ENCODE measurements around the gene GPR162.
"Not testable (repeated sequence)": the region's sequence is repeated elsewhere in the genome, so short reads cannot be mapped to it uniquely, and the experiment has no call there.

Gene GPR162

GRCh38 chr12:6854036-6854435, 32.4 kb downstream of the GPR162 start:
- no peak for DNase-seq (ENCODE audit: low spot score)

- DNase-seq (ENCODE audit: low spot score): no peak
These were observed 33.7 kb downstream of the GPR162 start for GRCh38 chr12:6855322-6855721.

DNA sequence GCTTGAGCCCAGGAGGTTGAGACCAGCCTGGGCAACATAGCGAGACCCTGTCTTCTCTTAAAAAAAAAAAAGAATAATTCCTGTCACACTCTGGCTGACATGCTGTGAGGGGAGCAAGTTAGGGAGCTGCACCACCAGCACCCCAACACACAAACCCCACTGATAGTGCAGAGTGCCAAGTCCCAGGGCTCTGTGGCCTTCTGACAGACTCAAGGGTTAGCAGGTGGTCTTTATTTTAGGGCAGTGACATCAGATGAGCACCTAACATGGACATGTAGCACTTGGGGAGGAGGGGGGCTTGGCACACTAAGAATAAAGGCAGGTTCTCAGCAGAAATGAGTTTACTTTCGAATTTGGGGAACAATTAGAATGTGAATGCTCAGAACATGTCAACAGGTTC, 37.2 kb downstream of the GPR162 start:
- no peak for DNase-seq (ENCODE audit: low spot score)

GRCh38 chr12:6860116-6860515, 38.5 kb downstream of the GPR162 start:
- DNase-seq (ENCODE audit: low spot score): no peak

DNA sequence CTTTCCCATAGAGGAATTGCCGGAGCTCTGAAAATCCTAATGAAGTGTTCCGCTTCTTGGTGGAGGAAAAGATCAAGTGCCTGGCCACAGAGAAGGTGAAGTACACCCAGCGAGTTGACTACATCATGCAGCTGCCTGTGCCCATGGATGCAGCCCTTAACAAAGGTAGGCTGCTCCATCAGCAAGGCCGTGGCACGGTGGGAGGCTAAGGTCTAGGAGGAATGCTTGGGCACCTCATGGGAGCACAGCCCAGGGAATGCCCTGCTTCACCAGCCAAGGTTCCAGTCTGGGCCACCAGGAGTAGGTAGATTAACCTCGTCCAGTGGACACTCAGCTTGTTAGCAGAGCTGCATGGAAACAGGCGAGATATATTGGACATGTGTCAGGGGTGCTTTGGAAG, 39.3 kb downstream of the GPR162 start:
- DNase-seq (ENCODE audit: low spot score): no peak

GRCh38 chr12:6861391-6861790, 39.8 kb downstream of the GPR162 start:
- no peak for DNase-seq (ENCODE audit: low spot score)

DNA sequence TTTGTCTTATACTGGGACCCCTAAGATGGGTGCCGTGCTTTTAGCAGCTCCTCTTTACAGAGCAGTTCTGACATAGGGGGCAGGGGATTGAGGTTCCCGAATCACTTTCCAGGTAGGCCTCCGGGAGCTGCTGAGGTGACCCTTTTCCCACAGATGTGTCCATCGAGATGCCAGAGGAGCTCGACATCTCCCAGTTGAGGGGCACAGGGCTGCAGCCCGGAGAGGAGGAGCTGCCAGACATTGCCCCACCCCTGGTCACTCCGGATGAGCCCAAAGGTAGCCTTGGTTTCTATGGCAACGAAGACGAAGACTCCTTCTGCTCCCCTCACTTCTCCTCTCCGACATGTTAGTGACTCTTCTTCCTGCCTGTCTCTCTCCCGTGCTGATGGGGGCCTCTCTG, 41.4 kb downstream of the GPR162 start:
- DNase-seq (ENCODE audit: low spot score): no peak

DNA sequence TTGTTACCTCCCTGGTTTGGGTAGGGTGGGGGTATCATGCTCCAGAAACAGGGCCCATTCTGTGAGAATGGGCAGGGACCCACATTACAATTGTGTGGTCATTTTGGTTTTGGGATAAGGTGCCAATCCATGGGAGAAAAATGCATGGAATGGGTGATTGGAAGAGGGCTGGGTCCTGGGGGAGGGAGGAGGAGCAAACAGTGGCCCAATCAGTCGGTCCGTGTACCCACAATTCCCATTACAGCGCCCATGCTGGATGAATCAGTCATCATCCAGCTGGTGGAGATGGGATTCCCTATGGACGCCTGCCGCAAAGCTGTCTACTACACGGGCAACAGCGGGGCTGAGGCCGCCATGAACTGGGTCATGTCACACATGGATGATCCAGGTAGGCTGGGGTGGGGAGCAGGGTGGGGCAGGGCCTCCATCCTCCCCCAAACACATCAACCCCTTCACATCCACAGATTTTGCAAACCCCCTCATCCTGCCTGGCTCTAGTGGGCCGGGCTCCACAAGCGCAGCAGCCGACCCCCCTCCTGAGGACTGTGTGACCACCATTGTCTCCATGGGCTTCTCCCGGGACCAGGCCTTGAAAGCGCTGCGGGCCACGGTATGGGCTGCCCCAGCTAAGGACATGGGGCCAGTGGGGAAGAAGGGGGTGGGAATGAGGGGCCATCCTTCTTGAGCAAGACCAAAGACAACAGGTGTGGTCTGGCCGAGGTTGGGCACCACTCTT, 42.1 kb downstream of the GPR162 start:
- DNase-seq (ENCODE audit: low spot score): no peak

- DNase-seq (ENCODE audit: low spot score): not testable (repeated sequence)
These were observed 43.7 kb downstream of the GPR162 start for GRCh38 chr12:6865307-6865706.

GRCh38 chr12:6866163-6866919, 44.7 kb downstream of the GPR162 start:
- no peak for DNase-seq (ENCODE audit: low spot score)

DNA sequence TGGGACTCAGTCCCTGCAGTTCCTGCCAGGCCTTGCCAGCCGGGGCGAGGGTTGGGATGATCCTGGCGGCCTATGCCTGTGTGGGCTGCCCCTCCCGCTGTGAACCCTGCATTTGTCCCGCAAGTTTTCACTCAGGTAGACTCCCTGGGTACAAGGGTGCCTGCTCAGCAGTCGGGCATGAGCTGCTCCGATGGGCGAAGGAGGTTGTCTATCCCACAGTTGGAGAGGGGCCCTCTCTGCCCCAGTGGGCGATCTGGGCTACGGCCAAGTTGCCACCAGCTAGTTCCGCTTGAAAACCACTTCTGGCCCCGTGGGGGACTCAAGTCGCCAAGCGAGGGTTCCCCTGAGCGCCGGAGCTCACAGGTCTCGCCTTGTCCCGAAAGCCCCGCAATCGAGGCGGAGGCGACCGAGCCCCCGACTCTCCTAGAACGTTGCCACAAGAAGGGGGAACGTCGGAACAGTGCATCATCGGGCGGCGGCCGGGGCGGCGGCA, 45.3 kb downstream of the GPR162 start:
- no peak for DNase-seq (ENCODE audit: low spot score)

DNA sequence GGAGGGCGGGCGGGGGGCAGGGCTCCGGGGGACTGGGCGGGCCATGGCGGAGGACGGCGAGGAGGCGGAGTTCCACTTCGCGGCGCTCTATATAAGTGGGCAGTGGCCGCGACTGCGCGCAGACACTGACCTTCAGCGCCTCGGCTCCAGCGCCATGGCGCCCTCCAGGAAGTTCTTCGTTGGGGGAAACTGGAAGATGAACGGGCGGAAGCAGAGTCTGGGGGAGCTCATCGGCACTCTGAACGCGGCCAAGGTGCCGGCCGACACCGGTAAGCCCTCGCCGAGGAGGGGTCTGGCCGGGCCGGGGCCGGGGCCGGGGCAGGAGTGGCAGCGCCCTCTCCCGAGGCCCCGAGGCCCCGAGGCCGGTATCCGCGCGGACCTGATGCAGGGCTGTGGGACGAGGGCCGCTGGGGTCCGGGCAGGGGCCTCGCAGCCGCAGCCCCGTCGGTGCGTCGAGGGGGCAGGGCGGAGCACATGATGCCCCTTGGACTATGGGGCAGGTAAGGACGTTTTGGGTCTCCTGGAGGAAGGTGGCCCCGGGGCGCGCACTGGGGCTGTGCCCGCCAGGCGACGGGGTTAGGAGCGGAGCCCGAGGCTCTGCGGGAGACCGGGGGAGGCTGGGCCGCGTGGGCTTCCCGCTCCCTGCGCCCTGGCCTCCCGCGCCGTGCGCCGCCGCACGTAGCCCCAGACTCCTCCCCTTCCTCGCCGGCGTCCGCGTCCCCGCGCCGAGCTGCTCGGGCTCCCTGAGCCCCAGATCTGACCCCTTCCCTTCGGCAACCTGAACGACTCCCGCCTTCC, 46.0 kb downstream of the GPR162 start, which contains the start of gene TPI1:
Gene TPI1 (plus strand): TSS at position 119 of the 798 bp plus-strand sequence. CDS start 36 bp downstream, at position 155.
- peak; percentile 95 for DNase-seq (ENCODE audit: low spot score)

DNA sequence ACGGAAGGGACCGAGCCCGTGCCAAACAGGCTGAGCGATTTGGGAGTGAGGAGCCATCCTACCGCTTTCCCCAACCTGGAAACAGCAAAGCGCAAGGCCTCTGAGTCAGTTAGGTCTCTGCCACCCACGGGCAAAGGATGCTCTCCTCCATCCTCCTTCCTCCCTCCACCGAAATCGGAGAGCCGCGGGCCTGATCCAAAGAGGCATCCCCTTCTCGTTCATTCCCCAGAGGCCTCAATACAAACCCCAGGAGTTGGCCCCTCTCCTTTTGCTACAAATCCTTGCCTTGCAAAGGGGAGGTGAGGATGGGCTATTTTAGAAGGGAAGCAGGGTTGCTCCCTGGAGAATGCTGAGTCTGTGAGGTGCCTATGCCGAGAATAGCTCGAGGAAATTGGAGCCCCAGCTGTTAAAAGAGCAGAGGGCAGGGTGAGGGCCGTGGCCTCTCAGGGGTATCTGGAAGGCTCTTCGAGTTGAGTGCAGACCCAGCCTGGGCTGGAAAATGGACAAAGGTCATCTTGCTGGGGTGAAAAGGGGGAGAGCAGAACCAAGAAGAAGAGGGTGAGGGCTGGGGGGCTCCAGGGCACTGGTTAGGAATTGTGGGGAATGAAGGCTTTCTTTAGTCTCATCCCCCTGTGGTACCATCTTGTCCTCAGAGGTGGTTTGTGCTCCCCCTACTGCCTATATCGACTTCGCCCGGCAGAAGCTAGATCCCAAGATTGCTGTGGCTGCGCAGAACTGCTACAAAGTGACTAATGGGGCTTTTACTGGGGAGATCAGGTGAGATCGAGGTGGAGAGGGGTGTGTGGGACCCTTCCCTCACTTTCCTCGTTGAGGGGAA, 46.8 kb downstream of the GPR162 start:
- DNase-seq (ENCODE audit: low spot score): peak; percentile 50

DNA sequence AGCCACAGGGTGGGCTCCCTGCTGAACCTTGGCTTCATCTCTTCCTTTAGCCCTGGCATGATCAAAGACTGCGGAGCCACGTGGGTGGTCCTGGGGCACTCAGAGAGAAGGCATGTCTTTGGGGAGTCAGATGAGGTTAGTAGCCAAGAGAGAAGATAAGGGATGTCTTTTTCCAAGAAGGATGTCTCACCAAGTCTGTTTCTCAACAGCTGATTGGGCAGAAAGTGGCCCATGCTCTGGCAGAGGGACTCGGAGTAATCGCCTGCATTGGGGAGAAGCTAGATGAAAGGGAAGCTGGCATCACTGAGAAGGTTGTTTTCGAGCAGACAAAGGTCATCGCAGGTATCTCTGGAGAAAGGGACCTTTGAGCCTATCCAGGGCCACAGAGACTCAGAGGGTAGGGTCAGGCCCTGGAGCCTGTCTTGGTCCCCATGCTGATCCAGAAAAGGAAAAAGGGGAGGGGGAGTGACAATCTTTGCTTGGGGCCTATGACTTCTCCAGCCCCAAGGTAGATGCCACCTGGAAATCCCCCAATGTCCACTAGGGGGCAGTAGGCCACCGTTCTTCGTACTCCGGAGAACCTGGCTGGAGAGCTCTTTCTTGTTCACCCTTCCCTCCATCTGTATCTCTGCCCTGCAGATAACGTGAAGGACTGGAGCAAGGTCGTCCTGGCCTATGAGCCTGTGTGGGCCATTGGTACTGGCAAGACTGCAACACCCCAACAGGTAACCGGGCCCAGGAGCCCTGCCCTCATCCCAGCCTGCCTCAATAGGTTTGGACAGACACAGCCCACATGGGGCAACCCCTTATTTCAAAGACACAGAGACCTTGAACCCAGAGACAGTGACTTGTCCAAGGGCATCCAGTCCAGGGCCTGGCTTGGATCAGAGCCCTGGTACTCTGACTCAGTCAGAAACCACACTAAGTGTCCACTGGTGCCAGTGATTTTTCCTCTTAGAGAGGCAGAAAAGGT, 47.7 kb downstream of the GPR162 start:
- peak; percentile 75 for DNase-seq (ENCODE audit: low spot score)

GRCh38 chr12:6870304-6870703, 48.7 kb downstream of the GPR162 start:
- not testable (repeated sequence) for DNase-seq (ENCODE audit: low spot score)

DNA sequence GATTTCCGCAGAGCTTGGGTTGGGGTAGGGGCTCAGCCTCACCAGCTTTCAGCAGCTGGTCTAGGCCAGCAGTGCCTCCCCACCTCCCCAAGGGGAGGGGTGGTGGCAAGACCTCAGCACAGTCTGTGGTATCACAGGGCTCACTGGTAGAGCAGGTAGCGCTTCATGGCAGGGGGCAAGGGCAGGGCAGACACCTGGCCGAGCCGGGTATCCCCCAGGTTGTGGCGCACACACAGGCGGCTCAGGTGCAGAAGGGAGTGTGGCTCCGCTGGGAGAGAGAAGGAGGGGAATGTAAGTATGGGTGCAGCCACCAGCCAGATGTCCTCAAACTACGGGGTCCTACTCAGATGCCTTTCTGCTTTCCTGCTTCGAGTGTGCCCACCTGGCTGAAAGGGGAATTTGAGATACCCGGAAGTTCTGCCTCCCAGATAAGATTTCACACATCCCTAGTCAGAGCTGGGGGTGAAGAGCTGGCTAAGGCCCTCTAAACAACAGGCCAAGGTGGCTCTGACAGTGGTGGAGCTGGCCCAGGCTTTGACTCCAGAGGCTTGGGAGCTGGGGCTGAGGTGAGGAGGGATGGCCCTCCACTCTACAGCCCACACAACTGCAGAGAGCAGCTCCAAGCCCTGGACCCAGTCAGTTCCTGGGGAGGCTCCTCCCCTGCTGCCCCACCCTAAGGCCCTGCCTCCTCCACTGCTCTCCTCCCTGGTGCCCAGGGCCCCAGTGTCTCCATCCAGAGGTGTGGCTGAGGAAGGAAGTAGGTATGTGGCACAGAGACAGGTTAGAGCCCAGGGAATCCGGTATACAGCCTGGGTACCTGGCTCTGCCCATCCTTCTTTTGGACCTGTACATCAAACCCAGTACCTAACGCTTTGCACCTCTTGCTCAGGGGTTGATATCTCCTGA, 49.7 kb downstream of the GPR162 start:
- DNase-seq (ENCODE audit: low spot score): peak; percentile 37

- DNase-seq (ENCODE audit: low spot score): peak; percentile 90
These were observed 50.7 kb downstream of the GPR162 start for GRCh38 chr12:6872073-6873048.

Data from AG08396 (cell line).